Astrocyte (in vitro differentiated cells and primary cell): ENCODE measurements around the gene TOP1. TPM values are rescaled to one million over a fixed set of nuclear protein-coding genes. Genes with fewer than 3 reads are reported as not detected.

Source experiments
- DNase-seq: peaks from one replicate; pipeline ENCODE4 v3.0.0-alpha.2; 2010; ENCODE audit warnings: low read depth
- FAIRE-seq: peaks from 2 replicates; lab custom pipeline; 2011; peaks lifted over from hg19 to GRCh38; lab: Jason Lieb, UNC
- H2AFZ ChIP-seq: 2 replicates; pipeline ENCODE4 v1.6.0; 2012; ENCODE audit warnings: low read depth, low read length, inconsistent platforms
- H3K27ac ChIP-seq: 2 replicates; pipeline ENCODE4 v1.5.1; 2011; ENCODE audit warnings: low read depth, low read length, inconsistent platforms
- H3K27me3 ChIP-seq: 2 replicates; pipeline ENCODE4 v1.6.0; 2011; ENCODE audit warnings: low read length, inconsistent platforms; ENCODE audit not compliant: insufficient read depth
- H3K36me3 ChIP-seq: 2 replicates; pipeline ENCODE4 v1.5.1; 2011; ENCODE audit warnings: low read length, inconsistent platforms; ENCODE audit not compliant: insufficient read depth
- H3K4me1 ChIP-seq: 2 replicates; pipeline ENCODE4 v1.5.1; 2011; ENCODE audit warnings: low read length, inconsistent platforms; ENCODE audit not compliant: insufficient read depth
- H3K4me2 ChIP-seq: 2 replicates; pipeline ENCODE4 v1.6.0; 2012; ENCODE audit warnings: low read length, inconsistent platforms
- H3K4me3 ChIP-seq: 2 replicates; pipeline ENCODE4 v1.5.1; 2011; ENCODE audit warnings: low read depth, mild to moderate bottlenecking, low read length, inconsistent platforms; ENCODE audit not compliant: insufficient read depth
- H3K79me2 ChIP-seq: 2 replicates; pipeline ENCODE4 v1.6.0; 2012; ENCODE audit warnings: mild to moderate bottlenecking, low read length, inconsistent platforms; ENCODE audit not compliant: insufficient read depth
- H3K9ac ChIP-seq: 2 replicates; pipeline ENCODE4 v1.6.0; 2012; ENCODE audit warnings: mild to moderate bottlenecking, low read length, inconsistent platforms
- H3K9me3 ChIP-seq: 2 replicates; pipeline ENCODE4 v1.5.1; 2012; ENCODE audit warnings: low read depth, mild to moderate bottlenecking, low read length, inconsistent platforms; ENCODE audit not compliant: insufficient read depth
- H4K20me1 ChIP-seq: 2 replicates; pipeline ENCODE4 v1.6.0; 2012; ENCODE audit warnings: low read length, inconsistent platforms; ENCODE audit not compliant: insufficient read depth
- H3K27ac Mint-ChIP-seq: one replicate; pipeline ENCODE4 v1.8.0; 2021; ENCODE audit warnings: mild to moderate bottlenecking, mixed read lengths; ENCODE audit not compliant: unreplicated experiment
- H3K27me3 Mint-ChIP-seq: one replicate; pipeline ENCODE4 v1.8.0; 2021; ENCODE audit warnings: low read depth, mixed read lengths; ENCODE audit not compliant: unreplicated experiment
- H3K36me3 Mint-ChIP-seq: one replicate; pipeline ENCODE4 v1.8.0; 2021; ENCODE audit warnings: low read depth, mixed read lengths; ENCODE audit not compliant: unreplicated experiment
- H3K4me1 Mint-ChIP-seq: one replicate; pipeline ENCODE4 v1.8.0; 2021; ENCODE audit warnings: low read depth, mixed read lengths; ENCODE audit not compliant: unreplicated experiment
- H3K4me3 Mint-ChIP-seq: one replicate; pipeline ENCODE4 v1.8.0; 2021; ENCODE audit warnings: mild to moderate bottlenecking, moderate library complexity, mixed read lengths; ENCODE audit not compliant: unreplicated experiment
- H3K9me3 Mint-ChIP-seq: one replicate; pipeline ENCODE4 v1.8.0; 2021; ENCODE audit warnings: mild to moderate bottlenecking, mixed read lengths; ENCODE audit not compliant: unreplicated experiment
- EZH2 ChIP-seq: IDR thresholded peaks from 2 replicates; pipeline ENCODE4 v1.6.1; 2012; ENCODE audit warnings: mild to moderate bottlenecking, low read length, inconsistent platforms; ENCODE audit not compliant: insufficient read depth
- total RNA-seq: library from RNA; stranded (reverse); gene quantifications from 2 replicates; pipeline ENCODE4 v1.2.1, GENCODE V29; 2021
- TF ChIP-seq, protein P1 (sequence below): IDR thresholded peaks from 2 replicates; pipeline ENCODE4 v1.5.1; 2011; ENCODE audit warnings: low read depth, mild to moderate bottlenecking, inconsistent platforms, low read length, moderate library complexity; ENCODE audit not compliant: insufficient read depth

TOP1 gene
- total RNA-seq, 1 donor from 2014 or later, result 63.5 TPM

DNA sequence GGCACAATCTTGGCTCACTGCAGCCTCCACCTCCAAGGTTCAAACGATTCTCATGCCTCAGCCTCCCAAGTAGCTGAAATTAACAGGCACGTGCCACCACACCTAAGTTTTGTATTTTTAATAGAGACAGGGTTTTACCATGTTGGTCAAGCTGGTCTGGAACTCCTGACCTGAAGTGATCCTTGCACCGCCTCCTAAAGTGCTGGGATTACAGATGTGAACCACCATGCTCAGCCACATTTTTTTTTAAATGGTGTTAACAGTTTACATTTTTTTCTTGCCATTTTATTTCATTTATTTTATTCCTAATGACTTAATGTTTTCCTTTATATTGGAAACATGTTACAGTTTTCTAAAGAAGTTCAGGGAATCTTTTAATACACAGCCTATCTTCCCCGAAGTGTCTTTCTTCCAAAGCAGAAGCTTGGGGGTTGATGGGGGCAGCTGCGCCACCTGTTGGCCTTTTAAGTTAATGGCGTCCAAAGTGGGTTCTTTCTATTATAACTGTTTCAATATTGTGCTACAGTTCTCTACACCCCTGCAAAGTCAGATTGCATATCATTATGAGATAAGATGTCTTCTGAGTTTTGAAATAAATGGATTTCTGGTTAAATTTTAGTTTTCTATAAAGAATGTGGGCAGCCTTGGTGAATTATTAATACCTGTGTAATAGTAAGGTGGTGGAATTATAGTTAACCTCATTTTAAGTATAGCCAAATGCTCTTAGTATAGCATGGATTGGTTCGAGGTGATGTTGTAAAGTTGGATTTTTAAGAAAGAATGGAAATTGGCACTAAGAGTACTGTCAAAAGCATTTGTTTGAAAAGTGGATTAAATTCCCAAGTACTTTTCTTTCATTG lies 66.7 kb downstream of the TOP1 start:
- H3K27ac Mint-ChIP-seq, result no peak overlapping the region
- Histone ChIP-seq H3K79me2 (peaks cover 3% of the 10 kb centered on the region), H3K27ac (no peak overlapping the region), H3K4me3 (no peak overlapping the region), H3K9me3 (no peaks in the 10 kb centered on the region), H2AFZ (no peak overlapping the region), H3K9ac (no peak overlapping the region), H3K4me2 (no peak overlapping the region), H3K27me3 (no peaks in the 10 kb centered on the region), H3K4me1 (no peaks in the 10 kb centered on the region), H3K36me3 (peaks cover 66% of the 10 kb centered on the region), H4K20me1 (peaks cover 12% of the 10 kb centered on the region)
- DNase-seq (peak; percentile 19), FAIRE-seq (no peak)
- no peaks in the 10 kb centered on the region for H3K27me3 Mint-ChIP-seq
- no peak overlapping the region for H3K4me3 Mint-ChIP-seq
- TF ChIP-seq, protein P1, sequence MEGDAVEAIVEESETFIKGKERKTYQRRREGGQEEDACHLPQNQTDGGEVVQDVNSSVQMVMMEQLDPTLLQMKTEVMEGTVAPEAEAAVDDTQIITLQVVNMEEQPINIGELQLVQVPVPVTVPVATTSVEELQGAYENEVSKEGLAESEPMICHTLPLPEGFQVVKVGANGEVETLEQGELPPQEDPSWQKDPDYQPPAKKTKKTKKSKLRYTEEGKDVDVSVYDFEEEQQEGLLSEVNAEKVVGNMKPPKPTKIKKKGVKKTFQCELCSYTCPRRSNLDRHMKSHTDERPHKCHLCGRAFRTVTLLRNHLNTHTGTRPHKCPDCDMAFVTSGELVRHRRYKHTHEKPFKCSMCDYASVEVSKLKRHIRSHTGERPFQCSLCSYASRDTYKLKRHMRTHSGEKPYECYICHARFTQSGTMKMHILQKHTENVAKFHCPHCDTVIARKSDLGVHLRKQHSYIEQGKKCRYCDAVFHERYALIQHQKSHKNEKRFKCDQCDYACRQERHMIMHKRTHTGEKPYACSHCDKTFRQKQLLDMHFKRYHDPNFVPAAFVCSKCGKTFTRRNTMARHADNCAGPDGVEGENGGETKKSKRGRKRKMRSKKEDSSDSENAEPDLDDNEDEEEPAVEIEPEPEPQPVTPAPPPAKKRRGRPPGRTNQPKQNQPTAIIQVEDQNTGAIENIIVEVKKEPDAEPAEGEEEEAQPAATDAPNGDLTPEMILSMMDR, result peak; percentile 96
- no peak for TF ChIP-seq EZH2
- H3K9me3 Mint-ChIP-seq, result no peaks in the 10 kb centered on the region
- peaks cover 14% of the 10 kb centered on the region for H3K4me1 Mint-ChIP-seq
- H3K36me3 Mint-ChIP-seq, result peaks cover 8% of the 10 kb centered on the region

DNA sequence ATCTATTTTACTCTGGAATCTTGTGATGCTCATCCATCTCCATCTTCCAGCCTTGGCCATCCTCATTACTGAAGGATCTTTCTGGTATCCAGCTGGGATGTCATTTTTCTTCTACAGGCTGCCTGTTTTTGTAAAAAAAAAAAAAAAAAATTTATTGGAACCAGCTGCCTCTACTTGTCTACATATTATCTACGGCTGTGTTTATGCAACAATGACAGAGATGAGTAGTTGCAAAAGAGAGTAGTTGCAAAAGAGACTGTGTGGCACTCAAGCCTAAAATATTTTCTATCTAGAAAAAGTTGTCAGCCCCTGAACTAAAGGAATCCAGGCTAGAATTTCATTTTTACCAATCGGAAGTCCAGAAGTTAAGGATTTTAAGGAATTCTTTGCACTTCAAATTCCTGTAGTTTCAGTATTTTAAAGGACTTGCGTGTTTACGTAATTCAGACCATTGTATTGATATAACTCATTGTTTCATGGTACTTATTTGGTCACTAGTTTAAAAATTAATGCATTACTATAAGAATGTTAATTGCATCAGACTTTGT lies 70.2 kb downstream of the TOP1 start:
- H3K27me3 ChIP-seq, result no peaks in the 10 kb centered on the region
- DNase-seq (no peak), FAIRE-seq (no peak)
- no peak for TF ChIP-seq EZH2
- TF ChIP-seq, protein P1, result no peak
- no peak overlapping the region for H3K9ac ChIP-seq
- peaks cover 76% of the 10 kb centered on the region for H3K36me3 ChIP-seq
- H3K36me3 Mint-ChIP-seq, result peaks cover 18% of the 10 kb centered on the region
- H4K20me1 ChIP-seq, result peaks cover 4% of the 10 kb centered on the region
- H3K9me3 Mint-ChIP-seq, result no peaks in the 10 kb centered on the region
- H3K4me3 Mint-ChIP-seq, result no peak overlapping the region
- no peak overlapping the region for H2AFZ ChIP-seq
- no peak overlapping the region for H3K4me3 ChIP-seq
- H3K27ac ChIP-seq, result no peak overlapping the region
- H3K27ac Mint-ChIP-seq, result no peak overlapping the region
- H3K4me1 ChIP-seq, result no peaks in the 10 kb centered on the region
- no peak overlapping the region for H3K4me2 ChIP-seq
- no peaks in the 10 kb centered on the region for H3K79me2 ChIP-seq
- no peaks in the 10 kb centered on the region for H3K27me3 Mint-ChIP-seq
- H3K4me1 Mint-ChIP-seq, result peaks cover 14% of the 10 kb centered on the region
- no peaks in the 10 kb centered on the region for H3K9me3 ChIP-seq

DNA sequence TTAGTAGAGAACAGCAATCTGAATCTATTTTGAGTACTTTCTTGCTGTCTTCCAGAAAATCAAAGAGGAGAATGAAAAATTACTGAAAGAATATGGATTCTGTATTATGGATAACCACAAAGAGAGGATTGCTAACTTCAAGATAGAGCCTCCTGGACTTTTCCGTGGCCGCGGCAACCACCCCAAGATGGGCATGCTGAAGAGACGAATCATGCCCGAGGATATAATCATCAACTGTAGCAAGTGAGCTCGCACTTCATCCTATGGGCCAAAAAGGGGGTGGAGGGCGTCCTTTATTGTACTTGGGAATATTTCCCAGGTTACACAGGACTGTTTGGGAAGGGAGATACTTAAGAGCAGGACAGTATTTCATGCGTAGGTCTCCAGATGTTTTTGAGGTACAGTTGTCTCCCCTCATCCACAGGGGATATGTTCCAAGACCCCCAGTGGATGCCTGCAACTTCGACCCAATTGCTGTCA lies 71.4 kb downstream of the TOP1 start:
- Mint-ChIP-seq H3K27me3 (no peaks in the 10 kb centered on the region), H3K27ac (peak overlapping the region; percentile 55), H3K36me3 (peaks cover 18% of the 10 kb centered on the region), H3K9me3 (no peaks in the 10 kb centered on the region), H3K4me1 (peaks cover 12% of the 10 kb centered on the region), H3K4me3 (no peak overlapping the region)
- DNase-seq, result no peak
- Histone ChIP-seq H3K4me2 (no peak overlapping the region), H3K27ac (no peak overlapping the region), H3K27me3 (no peaks in the 10 kb centered on the region), H3K79me2 (no peaks in the 10 kb centered on the region), H3K4me3 (no peak overlapping the region), H2AFZ (no peak overlapping the region), H3K36me3 (peaks cover 78% of the 10 kb centered on the region), H3K9me3 (no peaks in the 10 kb centered on the region), H4K20me1 (peaks cover 4% of the 10 kb centered on the region), H3K4me1 (no peaks in the 10 kb centered on the region), H3K9ac (no peak overlapping the region)
- FAIRE-seq, result no peak
- TF ChIP-seq, protein P1, result no peak
